T-helper 17 cell (primary cell): ENCODE measurements around the gene MACROD2. TPM values are rescaled to one million over a fixed set of nuclear protein-coding genes. Genes with fewer than 3 reads are reported as not detected.
"Not testable (repeated sequence)": the region's sequence is repeated elsewhere in the genome, so short reads cannot be mapped to it uniquely, and the experiment has no call there.

ENCODE experiments used
- ATAC-seq: fragments of 150-1000 bp; cut with Tn5 transposase; 2 replicates; pipeline ENCODE4 v1.10.0; 2021; ENCODE audit warnings: mild to moderate bottlenecking, moderate library complexity
- DNase-seq, 3 donors: peaks; one replicate each; pipeline versions ENCODE4 v3.0.0 to v3.0.0-alpha.2; 2020 to 2021
- H3K9me3 ChIP-seq: one replicate; pipeline ENCODE4 v1.7.0; 2013; ENCODE audit warnings: low read length, mild to moderate bottlenecking; ENCODE audit not compliant: control insufficient read depth, poor library complexity, severe bottlenecking
- H3K27ac Mint-ChIP-seq: one replicate; pipeline ENCODE4 v1.8.0; 2022; ENCODE audit warnings: mild to moderate bottlenecking, moderate library complexity, mixed read lengths
- H3K27me3 Mint-ChIP-seq: one replicate; pipeline ENCODE4 v1.8.0; 2022; ENCODE audit warnings: mixed read lengths
- H3K36me3 Mint-ChIP-seq: one replicate; pipeline ENCODE4 v1.8.0; 2022; ENCODE audit warnings: low read depth, mixed read lengths
- H3K4me1 Mint-ChIP-seq: one replicate; pipeline ENCODE4 v1.8.0; 2022; ENCODE audit warnings: mild to moderate bottlenecking, mixed read lengths
- H3K4me3 Mint-ChIP-seq: one replicate; pipeline ENCODE4 v1.8.0; 2022; ENCODE audit warnings: mild to moderate bottlenecking, moderate library complexity, mixed read lengths
- total RNA-seq, 4 donors: library from RNA in 2 of 4; stranded (reverse) in 2 of 4; gene quantifications; one replicate each; pipeline ENCODE4 v1.2.3 and lab custom pipeline; 2022 to 2026

Gene MACROD2
- total RNA-seq, 2 donors from 2014 or later: 0.85 TPM; not detected in 1

DNA sequence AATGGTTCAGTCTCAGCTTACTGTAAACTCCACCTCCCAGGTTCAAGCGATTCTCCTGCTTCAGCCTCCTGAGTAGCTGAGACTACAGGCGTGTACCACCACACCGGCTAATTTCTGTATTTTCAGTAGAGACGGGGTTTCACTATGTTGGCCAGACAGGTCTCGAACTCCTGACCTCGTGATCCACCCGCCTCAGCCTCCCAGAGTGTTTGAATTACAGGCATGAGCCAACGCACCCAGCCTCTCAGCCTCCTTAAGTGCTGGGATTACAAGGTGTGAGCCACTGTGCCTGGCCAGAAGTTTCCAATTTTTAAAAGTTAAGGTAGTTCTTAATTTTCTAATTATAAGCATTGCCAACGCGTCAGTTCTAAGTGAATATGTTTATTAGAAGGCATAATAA lies 1202.7 kb downstream of the MACROD2 start:
- not testable (repeated sequence) for DNase-seq, H3K9me3 ChIP-seq, H3K36me3 Mint-ChIP-seq, H3K4me3 Mint-ChIP-seq, H3K4me1 Mint-ChIP-seq, H3K27me3 Mint-ChIP-seq, H3K27ac Mint-ChIP-seq, ATAC-seq

GRCh38 chr20:15199698-15200097 lies 1204.4 kb downstream of the MACROD2 start:
- Mint-ChIP-seq H3K36me3 (no peaks in the 10 kb centered on the region), H3K27me3 (no peaks in the 10 kb centered on the region), H3K4me1 (no peaks in the 10 kb centered on the region), H3K4me3 (no peak overlapping the region), H3K27ac (no peak overlapping the region)
- no peak for DNase-seq
- no peaks in the 10 kb centered on the region for H3K9me3 ChIP-seq
- ATAC-seq: no peak

- Mint-ChIP-seq H3K36me3 (no peaks in the 10 kb centered on the region), H3K27me3 (no peaks in the 10 kb centered on the region), H3K4me3 (no peak overlapping the region), H3K27ac (no peak overlapping the region), H3K4me1 (no peaks in the 10 kb centered on the region)
- H3K9me3 ChIP-seq: no peaks in the 10 kb centered on the region
- ATAC-seq (no peak), DNase-seq (no peak)
These were observed 1204.8 kb downstream of the MACROD2 start for GRCh38 chr20:15200147-15200565.

- no peaks in the 10 kb centered on the region for H3K4me1 Mint-ChIP-seq
- H3K9me3 ChIP-seq: no peaks in the 10 kb centered on the region
- DNase-seq: no peak
- H3K27me3 Mint-ChIP-seq: no peaks in the 10 kb centered on the region
- H3K36me3 Mint-ChIP-seq: no peaks in the 10 kb centered on the region
- ATAC-seq: no peak
- no peak overlapping the region for H3K4me3 Mint-ChIP-seq
- H3K27ac Mint-ChIP-seq: no peak overlapping the region
These were observed 1206.3 kb downstream of the MACROD2 start for GRCh38 chr20:15201602-15202001.

GRCh38 chr20:15204234-15204633 lies 1208.9 kb downstream of the MACROD2 start:
- Mint-ChIP-seq H3K27me3 (no peaks in the 10 kb centered on the region), H3K4me1 (no peaks in the 10 kb centered on the region), H3K36me3 (no peaks in the 10 kb centered on the region), H3K4me3 (no peak overlapping the region), H3K27ac (no peak overlapping the region)
- DNase-seq (no peak), ATAC-seq (no peak)
- no peaks in the 10 kb centered on the region for H3K9me3 ChIP-seq

GRCh38 chr20:15205028-15205427 lies 1209.7 kb downstream of the MACROD2 start:
- no peak for ATAC-seq
- H3K4me3 Mint-ChIP-seq: no peak overlapping the region
- DNase-seq: no peak
- H3K27me3 Mint-ChIP-seq: no peaks in the 10 kb centered on the region
- H3K27ac Mint-ChIP-seq: no peak overlapping the region
- H3K36me3 Mint-ChIP-seq: no peaks in the 10 kb centered on the region
- H3K4me1 Mint-ChIP-seq: no peaks in the 10 kb centered on the region
- no peaks in the 10 kb centered on the region for H3K9me3 ChIP-seq

DNA sequence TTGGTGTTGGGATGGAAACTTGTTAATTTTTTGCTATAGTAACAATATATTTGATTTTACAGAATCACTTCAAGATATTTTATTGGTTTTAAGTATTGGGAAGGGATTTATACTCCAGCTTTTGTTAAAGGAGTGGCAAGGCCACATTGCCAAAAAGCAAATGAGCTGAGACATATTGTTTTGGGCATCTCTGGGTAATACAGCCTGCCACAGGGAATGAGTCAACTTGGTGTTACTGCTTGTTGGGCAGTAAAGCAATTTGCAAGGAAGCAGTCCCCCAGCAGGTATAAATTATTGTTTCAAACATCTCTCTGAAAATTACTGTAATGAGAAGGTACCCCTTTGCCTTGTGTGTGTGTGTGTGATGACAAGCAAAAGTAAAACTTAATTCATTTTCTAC lies 1210.4 kb downstream of the MACROD2 start:
- no peak overlapping the region for H3K4me3 Mint-ChIP-seq
- no peak for ATAC-seq
- no peak overlapping the region for H3K27ac Mint-ChIP-seq

DNA sequence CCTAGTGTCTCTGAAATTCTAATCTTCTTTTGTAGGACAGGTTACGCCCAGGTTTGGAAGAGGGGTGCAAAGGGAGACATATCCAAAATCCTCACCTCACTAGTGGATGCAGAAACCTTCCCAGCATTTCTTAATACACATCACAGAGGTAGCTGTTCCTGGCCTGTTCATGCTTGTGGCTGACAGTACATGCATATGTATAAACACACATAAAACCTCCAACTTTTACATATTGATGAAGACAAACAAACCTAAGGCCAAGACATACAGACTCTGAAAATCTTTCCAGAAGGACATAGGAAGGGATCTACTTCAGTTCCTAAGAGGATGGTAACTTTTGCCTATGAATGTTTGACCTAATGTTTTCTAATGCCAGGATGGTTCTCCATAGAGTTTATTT lies 1214.2 kb downstream of the MACROD2 start:
- H3K4me1 Mint-ChIP-seq: no peaks in the 10 kb centered on the region
- H3K4me3 Mint-ChIP-seq: no peak overlapping the region
- no peak overlapping the region for H3K27ac Mint-ChIP-seq
- H3K36me3 Mint-ChIP-seq: no peaks in the 10 kb centered on the region
- DNase-seq (no peak), ATAC-seq (no peak)
- no peaks in the 10 kb centered on the region for H3K9me3 ChIP-seq
- no peaks in the 10 kb centered on the region for H3K27me3 Mint-ChIP-seq

More for the DNA sequence above, 1210.4 kb downstream of the MACROD2 start:
- DNase-seq: no peak
- no peaks in the 10 kb centered on the region for H3K9me3 ChIP-seq
- no peaks in the 10 kb centered on the region for H3K36me3 Mint-ChIP-seq
- H3K4me1 Mint-ChIP-seq: no peaks in the 10 kb centered on the region
- H3K27me3 Mint-ChIP-seq: no peaks in the 10 kb centered on the region

DNA sequence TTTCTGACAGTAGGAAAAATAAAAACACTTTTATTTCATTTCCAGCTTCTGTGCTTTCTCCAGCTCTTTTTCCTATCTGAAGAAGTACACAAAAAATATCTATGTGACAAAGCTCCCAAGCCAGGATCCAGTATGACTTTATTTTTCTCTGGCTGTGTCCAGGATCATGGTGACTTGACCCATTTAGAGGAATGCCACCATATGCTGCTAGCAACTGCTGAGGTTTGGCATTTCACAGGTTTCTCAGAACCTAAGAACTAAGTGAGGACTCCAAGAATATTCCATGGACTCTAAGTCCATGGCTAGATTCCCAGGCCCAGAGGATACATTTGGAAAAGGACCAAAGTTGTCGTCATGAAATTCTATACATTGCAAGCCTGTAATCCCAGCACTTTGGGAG lies 1218.7 kb downstream of the MACROD2 start:
- Mint-ChIP-seq H3K27me3 (no peaks in the 10 kb centered on the region), H3K36me3 (no peaks in the 10 kb centered on the region), H3K4me1 (no peaks in the 10 kb centered on the region), H3K27ac (no peak overlapping the region), H3K4me3 (no peak overlapping the region)
- H3K9me3 ChIP-seq: no peaks in the 10 kb centered on the region
- DNase-seq (no peak), ATAC-seq (no peak)

GRCh38 chr20:15220009-15220656 lies 1224.8 kb downstream of the MACROD2 start:
- ATAC-seq: no peak
- Mint-ChIP-seq H3K4me3 (no peak overlapping the region), H3K4me1 (no peaks in the 10 kb centered on the region), H3K36me3 (no peaks in the 10 kb centered on the region), H3K27me3 (no peaks in the 10 kb centered on the region), H3K27ac (no peak overlapping the region)
- DNase-seq: no peak
- H3K9me3 ChIP-seq: no peaks in the 10 kb centered on the region

- no peak overlapping the region for H3K27ac Mint-ChIP-seq
- no peaks in the 10 kb centered on the region for H3K27me3 Mint-ChIP-seq
- no peak for DNase-seq
- H3K4me3 Mint-ChIP-seq: no peak overlapping the region
- no peak for ATAC-seq
- H3K9me3 ChIP-seq: no peaks in the 10 kb centered on the region
- H3K4me1 Mint-ChIP-seq: no peaks in the 10 kb centered on the region
- no peaks in the 10 kb centered on the region for H3K36me3 Mint-ChIP-seq
These were observed 1225.7 kb downstream of the MACROD2 start for GRCh38 chr20:15220778-15221565.

GRCh38 chr20:15222502-15223330 lies 1227.4 kb downstream of the MACROD2 start:
- DNase-seq (no peak), ATAC-seq (no peak)
- no peak overlapping the region for H3K27ac Mint-ChIP-seq
- no peaks in the 10 kb centered on the region for H3K4me1 Mint-ChIP-seq
- no peaks in the 10 kb centered on the region for H3K27me3 Mint-ChIP-seq
- H3K36me3 Mint-ChIP-seq: no peaks in the 10 kb centered on the region
- no peaks in the 10 kb centered on the region for H3K9me3 ChIP-seq
- no peak overlapping the region for H3K4me3 Mint-ChIP-seq

- no peaks in the 10 kb centered on the region for H3K27me3 Mint-ChIP-seq
- DNase-seq (no peak), ATAC-seq (no peak)
- H3K27ac Mint-ChIP-seq: no peak overlapping the region
- no peaks in the 10 kb centered on the region for H3K4me1 Mint-ChIP-seq
- no peak overlapping the region for H3K4me3 Mint-ChIP-seq
- H3K9me3 ChIP-seq: no peaks in the 10 kb centered on the region
- no peaks in the 10 kb centered on the region for H3K36me3 Mint-ChIP-seq
These were observed 1228.9 kb downstream of the MACROD2 start for GRCh38 chr20:15224199-15224598.
